Measurements from ENCODE around the gene REELD1. TPM values are rescaled to one million over a fixed set of nuclear protein-coding genes. Genes with fewer than 3 reads are reported as not detected.

Gene REELD1
- polyA plus RNA-seq, 1 donor from 2014 or later: not detected

DNA sequence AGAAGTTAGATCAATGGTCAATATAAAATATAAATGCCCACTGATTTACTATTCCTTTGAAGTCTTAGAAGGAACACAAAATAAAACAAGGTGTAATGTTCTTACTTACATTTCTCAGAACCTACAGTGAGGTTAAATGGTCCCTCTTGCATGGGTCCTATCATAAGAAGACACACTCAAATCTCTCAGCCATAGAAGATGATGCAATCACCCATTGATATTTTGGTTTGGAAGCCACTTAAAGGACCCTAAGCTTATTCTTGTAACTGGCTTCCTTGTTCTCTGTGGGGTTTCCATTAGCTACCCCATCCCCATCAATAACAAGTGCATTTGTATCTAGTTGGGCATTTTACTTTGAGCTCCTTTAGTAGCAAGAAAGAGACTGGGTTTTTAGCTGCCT lies 15.1 kb downstream of the REELD1 start:
- Histone ChIP-seq H3K9me3 (ENCODE audit: low read length) (no peaks in the 10 kb centered on the region), H3K27me3 (ENCODE audit: insufficient read depth, low read depth, low read length) (no peaks in the 10 kb centered on the region), H4K20me1 (ENCODE audit: insufficient read depth) (no peaks in the 10 kb centered on the region), H3K27ac (ENCODE audit: low read length) (no peak overlapping the region), H3F3A (ENCODE audit: insufficient read depth, low read length, poor library complexity, severe bottlenecking) (no peaks in the 10 kb centered on the region), H3K9ac (ENCODE audit: low read length) (no peak overlapping the region), H2AFZ (ENCODE audit: low read depth, low read length) (no peak overlapping the region), H3K36me3 (ENCODE audit: insufficient read depth, low read length) (no peaks in the 10 kb centered on the region), H3K79me2 (replicated peaks; ENCODE audit: insufficient read depth, low read length) (no peaks in the 10 kb centered on the region), H3K9me2 (ENCODE audit: insufficient read depth, low read length) (no peaks in the 10 kb centered on the region), H3K4me3 (ENCODE audit: low read length) (no peak overlapping the region), H3K4me2 (ENCODE audit: low read length) (no peak overlapping the region)
- no peak for TF ChIP-seq TAF1 (IDR thresholded peaks at IDR 0.05; ENCODE audit: low read depth)
- no peak for TF ChIP-seq RAD21 (conservative IDR thresholded peaks at IDR 0.05)
- TF ChIP-seq SMC3 (conservative IDR thresholded peaks at IDR 0.05; ENCODE audit: poor library complexity): no peak
- TF ChIP-seq EZH2 (IDR thresholded peaks at IDR 0.05; ENCODE audit: borderline replicate concordance, insufficient read depth, low read length, poor library complexity, severe bottlenecking): no peak
- no peak for TF ChIP-seq MXI1 (conservative IDR thresholded peaks at IDR 0.05; ENCODE audit: poor library complexity, severe bottlenecking)

- no peak for TF ChIP-seq POLR2AphosphoS5 (IDR thresholded peaks at IDR 0.05)
- TF ChIP-seq EP300 (conservative IDR thresholded peaks at IDR 0.05; ENCODE audit: poor library complexity, severe bottlenecking): no peak
- no peak for TF ChIP-seq TAF1 (IDR thresholded peaks at IDR 0.05; ENCODE audit: low read depth)
- no peak for TF ChIP-seq SMC3 (conservative IDR thresholded peaks at IDR 0.05; ENCODE audit: poor library complexity)
- no peak for TF ChIP-seq EZH2 (IDR thresholded peaks at IDR 0.05; ENCODE audit: borderline replicate concordance, insufficient read depth, low read length, poor library complexity, severe bottlenecking)
- TF ChIP-seq, protein P1, sequence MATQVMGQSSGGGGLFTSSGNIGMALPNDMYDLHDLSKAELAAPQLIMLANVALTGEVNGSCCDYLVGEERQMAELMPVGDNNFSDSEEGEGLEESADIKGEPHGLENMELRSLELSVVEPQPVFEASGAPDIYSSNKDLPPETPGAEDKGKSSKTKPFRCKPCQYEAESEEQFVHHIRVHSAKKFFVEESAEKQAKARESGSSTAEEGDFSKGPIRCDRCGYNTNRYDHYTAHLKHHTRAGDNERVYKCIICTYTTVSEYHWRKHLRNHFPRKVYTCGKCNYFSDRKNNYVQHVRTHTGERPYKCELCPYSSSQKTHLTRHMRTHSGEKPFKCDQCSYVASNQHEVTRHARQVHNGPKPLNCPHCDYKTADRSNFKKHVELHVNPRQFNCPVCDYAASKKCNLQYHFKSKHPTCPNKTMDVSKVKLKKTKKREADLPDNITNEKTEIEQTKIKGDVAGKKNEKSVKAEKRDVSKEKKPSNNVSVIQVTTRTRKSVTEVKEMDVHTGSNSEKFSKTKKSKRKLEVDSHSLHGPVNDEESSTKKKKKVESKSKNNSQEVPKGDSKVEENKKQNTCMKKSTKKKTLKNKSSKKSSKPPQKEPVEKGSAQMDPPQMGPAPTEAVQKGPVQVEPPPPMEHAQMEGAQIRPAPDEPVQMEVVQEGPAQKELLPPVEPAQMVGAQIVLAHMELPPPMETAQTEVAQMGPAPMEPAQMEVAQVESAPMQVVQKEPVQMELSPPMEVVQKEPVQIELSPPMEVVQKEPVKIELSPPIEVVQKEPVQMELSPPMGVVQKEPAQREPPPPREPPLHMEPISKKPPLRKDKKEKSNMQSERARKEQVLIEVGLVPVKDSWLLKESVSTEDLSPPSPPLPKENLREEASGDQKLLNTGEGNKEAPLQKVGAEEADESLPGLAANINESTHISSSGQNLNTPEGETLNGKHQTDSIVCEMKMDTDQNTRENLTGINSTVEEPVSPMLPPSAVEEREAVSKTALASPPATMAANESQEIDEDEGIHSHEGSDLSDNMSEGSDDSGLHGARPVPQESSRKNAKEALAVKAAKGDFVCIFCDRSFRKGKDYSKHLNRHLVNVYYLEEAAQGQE (IDR thresholded peaks at IDR 0.05; ENCODE audit: borderline replicate concordance): no peak
- no peak for TF ChIP-seq RAD21 (conservative IDR thresholded peaks at IDR 0.05)
- no peak for TF ChIP-seq MXI1 (conservative IDR thresholded peaks at IDR 0.05; ENCODE audit: poor library complexity, severe bottlenecking)
- TF ChIP-seq, protein P2, sequence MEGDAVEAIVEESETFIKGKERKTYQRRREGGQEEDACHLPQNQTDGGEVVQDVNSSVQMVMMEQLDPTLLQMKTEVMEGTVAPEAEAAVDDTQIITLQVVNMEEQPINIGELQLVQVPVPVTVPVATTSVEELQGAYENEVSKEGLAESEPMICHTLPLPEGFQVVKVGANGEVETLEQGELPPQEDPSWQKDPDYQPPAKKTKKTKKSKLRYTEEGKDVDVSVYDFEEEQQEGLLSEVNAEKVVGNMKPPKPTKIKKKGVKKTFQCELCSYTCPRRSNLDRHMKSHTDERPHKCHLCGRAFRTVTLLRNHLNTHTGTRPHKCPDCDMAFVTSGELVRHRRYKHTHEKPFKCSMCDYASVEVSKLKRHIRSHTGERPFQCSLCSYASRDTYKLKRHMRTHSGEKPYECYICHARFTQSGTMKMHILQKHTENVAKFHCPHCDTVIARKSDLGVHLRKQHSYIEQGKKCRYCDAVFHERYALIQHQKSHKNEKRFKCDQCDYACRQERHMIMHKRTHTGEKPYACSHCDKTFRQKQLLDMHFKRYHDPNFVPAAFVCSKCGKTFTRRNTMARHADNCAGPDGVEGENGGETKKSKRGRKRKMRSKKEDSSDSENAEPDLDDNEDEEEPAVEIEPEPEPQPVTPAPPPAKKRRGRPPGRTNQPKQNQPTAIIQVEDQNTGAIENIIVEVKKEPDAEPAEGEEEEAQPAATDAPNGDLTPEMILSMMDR (IDR thresholded peaks at IDR 0.05; ENCODE audit: poor library complexity, severe bottlenecking): no peak
- Histone ChIP-seq H4K20me1 (ENCODE audit: insufficient read depth) (no peaks in the 10 kb centered on the region), H3F3A (ENCODE audit: insufficient read depth, low read length, poor library complexity, severe bottlenecking) (no peaks in the 10 kb centered on the region), H3K9me2 (ENCODE audit: insufficient read depth, low read length) (no peaks in the 10 kb centered on the region), H3K79me2 (replicated peaks; ENCODE audit: insufficient read depth, low read length) (no peaks in the 10 kb centered on the region), H2AFZ (ENCODE audit: low read depth, low read length) (no peak overlapping the region), H3K27ac (ENCODE audit: low read length) (no peak overlapping the region), H3K4me3 (ENCODE audit: low read length) (no peak overlapping the region), H3K27me3 (ENCODE audit: insufficient read depth, low read depth, low read length) (no peaks in the 10 kb centered on the region), H3K9me3 (ENCODE audit: low read length) (no peaks in the 10 kb centered on the region), H3K9ac (ENCODE audit: low read length) (no peak overlapping the region), H3K36me3 (ENCODE audit: insufficient read depth, low read length) (no peaks in the 10 kb centered on the region), H3K4me2 (ENCODE audit: low read length) (no peak overlapping the region)
Measured at GRCh38 chr4:146232131-146232722, 17.9 kb downstream of the REELD1 start.
